ENCODE results near the gene PAFAH2.

DNA sequence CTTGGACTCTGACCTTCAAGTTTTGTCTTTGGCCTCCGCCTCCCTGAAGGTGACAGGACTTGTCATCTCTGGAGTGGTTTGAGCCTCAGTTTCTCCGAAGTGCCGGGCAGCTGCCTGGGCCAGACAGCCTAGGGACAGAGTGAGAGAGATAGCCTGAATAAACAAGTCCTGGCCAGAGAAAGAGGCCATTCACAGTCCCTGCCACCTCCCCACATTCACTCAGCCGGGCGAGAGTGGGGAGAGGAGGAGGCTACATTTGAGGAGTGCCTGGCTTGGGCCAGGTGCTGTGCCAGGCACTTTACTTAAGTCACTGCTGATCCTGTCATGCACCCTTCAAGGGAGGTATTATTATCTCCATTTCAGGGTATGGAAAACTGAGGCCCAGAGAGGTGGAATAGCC lies 27.2 kb upstream of the PAFAH2 start:
- no peak for TF ChIP-seq TCF4 (CRISPR knock-in tag; IDR thresholded peaks at IDR 0.05; ENCODE audit: borderline replicate concordance)
- no peak for TF ChIP-seq PATZ1 (CRISPR knock-in tag; IDR thresholded peaks at IDR 0.05; ENCODE audit: borderline replicate concordance)
- TF ChIP-seq ZFP30 (CRISPR knock-in tag; IDR thresholded peaks at IDR 0.05): no peak
- no peak for TF ChIP-seq ZNF8 (CRISPR knock-in tag; IDR thresholded peaks at IDR 0.05)
